Heart left ventricle (tissue), 16 donors: ENCODE data around the gene SYNE3. TPM values are rescaled to one million over a fixed set of nuclear protein-coding genes. Genes with fewer than 3 reads are reported as not detected.

ENCODE experiments used
- ATAC-seq, 4 donors: fragments of 200-7000 bp; cut with Tn5 transposase; one replicate each; pipeline ENCODE4 v1.9.1; 2020 to 2022; ENCODE audit warnings: moderate library complexity in 4 of 4, mild to moderate bottlenecking in 3 of 4, moderate number of reproducible peaks in 1 of 4
- DNase-seq, 5 donors: peaks; one replicate each; pipeline ENCODE4 v3.0.0-alpha.2; 2020
- H3K27ac ChIP-seq, 12 donors: fragments of 200-600 bp; sonication (generic) in 4 of 12; one replicate each; pipeline versions ENCODE4 v1.5.0 to v1.8.0; 2016 to 2022; ENCODE audit warnings: mild to moderate bottlenecking in 2 of 12
- H3K27me3 ChIP-seq, 9 donors: fragments of 200-600 bp; sonication (generic) in 2 of 9; one replicate each; pipeline versions ENCODE4 v1.5.1 to v1.8.0; 2016 to 2022; ENCODE audit warnings: mild to moderate bottlenecking in 3 of 9
- H3K36me3 ChIP-seq, 9 donors: fragments of 200-600 bp; sonication (generic) in 2 of 9; one replicate each; pipeline versions ENCODE4 v1.5.0 to v1.8.0; 2018 to 2022; ENCODE audit warnings: mild to moderate bottlenecking in 2 of 9
- H3K4me1 ChIP-seq, 12 donors: fragments of 200-600 bp; sonication (generic) in 4 of 12; one replicate each; pipeline versions ENCODE4 v1.5.0 to v1.8.0; 2016 to 2022; ENCODE audit warnings: mild to moderate bottlenecking in 3 of 12
- H3K4me3 ChIP-seq, 12 donors: fragments of 200-600 bp; sonication (generic) in 4 of 12; one replicate each; pipeline versions ENCODE4 v1.5.0 to v1.8.0; 2017 to 2022; ENCODE audit warnings: mild to moderate bottlenecking in 9 of 12, moderate library complexity in 4 of 12
- H3K9me3 ChIP-seq, 12 donors: fragments of 200-600 bp; sonication (generic) in 4 of 12; one replicate each; pipeline versions ENCODE4 v1.5.0 to v1.8.0; 2016 to 2022; ENCODE audit warnings: mild to moderate bottlenecking in 1 of 12
- CTCF ChIP-seq, 12 donors: fragments of 200-600 bp; sonication (generic) in 4 of 12; IDR thresholded peaks; one replicate each; pipeline versions ENCODE4 v1.5.0 to v1.8.0; 2018 to 2022; ENCODE audit warnings: antibody characterized with exemption in 12 of 12, mild to moderate bottlenecking in 5 of 12
- POLR2A ChIP-seq, 2 donors: fragments of 450-650 bp; IDR thresholded peaks; one replicate each; pipeline ENCODE4 v1.6.1; 2017; ENCODE audit warnings: antibody characterized with exemption in 2 of 2, mild to moderate bottlenecking in 2 of 2, moderate library complexity in 2 of 2
- WGBS, 4 donors: extraction: QIAGEN DNeasy Blood & Tissue Kit in 2 of 4; methylation state at CpG; one replicate each; pipeline versions ENCODE4 v1.1.5 to v1.1.7; 2013 to 2018; 5-methylcytosine and 5-hydroxymethylcytosine counted together
- intact Hi-C, 10 donors: fragments of 100-400 bp; cut with DNase I; formaldehyde crosslinking; loops; one replicate each; pipeline versions ENCODE4 v1.11.1 to v1.14.2; 2022
- polyA plus RNA-seq, 2 donors: library from polyadenylated mRNA; stranded (reverse); fragments of 200-250 nt; gene quantifications; one replicate each; pipeline ENCODE4 v1.2.3, GENCODE V29; 2013
- total RNA-seq, 9 donors: library from RNA; depleted of rRNA in 2 of 9; stranded (reverse); fragments of >200 nt in 2 of 9; fragmentation: NEBNext Ultra II Directional in 3 of 9; extraction: Animal tissue kit (Norgen Biotek cat#: 25700) in 3 of 9; gene quantifications; one replicate each; pipeline versions ENCODE4 v1.1.0 to v1.2.4, GENCODE V29; 2016 to 2023
- donor health status: ischemic (EF 13 %, LVEDD 7.1; RV severe dilation, severe dysfunction).
- donor health status: healthy with polysubstance abuse.
- donor health status: DM: no; HTN: yes; CAD: no.
- donor health status: DM: no; HTN: no; CAD: no.
- donor health status: ischemic (EF 25% LVEDD 6.9; RV normal size, moderate dysfunction).
- donor health status: ischemic (EF 25% LVEDD 5.7; RV mildly dilated, moderate dysfunction).
- donor health status: healthy.
- donor health status: DM: yes; HTN: yes; CAD: no.
- donor health status: ischemic (EF 35%, LVEDD 5.7; RV mildly dilated, moderate dysfunction).
- donor health status: nonischemic (EF 11% LVEDD 7.7; RV severe dilation, severe dysfunction).
- donor health status: DM: yes; HTN: yes; CAD: no.
- donor health status: PGD.
- donor health status: ischemic (EF 29% LVEDD 5.4; RV normal size, mild dysfunction).
- donor health status: nonischemic (EF 23%, LVEDD 6.1; RV moderate dilation, normal function).

SYNE3 gene
- total and polyA plus RNA-seq, 11 donors = 3.1 to 16.9 (median 8.0) TPM

- no peak for DNase-seq
- no peaks in the 10 kb centered on the region for H3K27me3 ChIP-seq
- WGBS, 4 donors = 90 to 97% (median 94%) methylated on average over 6 of the region's 6 CpGs
- peaks cover 0 to 67% (median 46%) of the 10 kb centered on the region in 12 donors for H3K4me1 ChIP-seq
- H3K4me3 ChIP-seq = no peak overlapping the region
- intact Hi-C loops = no loop called here
- H3K36me3 ChIP-seq = peaks cover 0 to 13% (median 8%) of the 10 kb centered on the region in 9 donors
- TF ChIP-seq CTCF (IDR thresholded peaks at IDR 0.05) (no peak), POLR2A (IDR thresholded peaks at IDR 0.05) (no peak)
- ATAC-seq = no peak
- no peaks in the 10 kb centered on the region for H3K9me3 ChIP-seq
- H3K27ac ChIP-seq = no peak overlapping the region
These were observed 23.9 kb upstream of the SYNE3 start for GRCh38 chr14:95540236-95540855.

GRCh38 chr14:95538801-95539509 lies 22.5 kb upstream of the SYNE3 start:
- Histone ChIP-seq H3K27ac (peak overlapping the region in 2 of 12 donors; percentile 9 to 72), H3K4me3 (no peak overlapping the region), H3K4me1 (peaks cover 0 to 57% (median 35%) of the 10 kb centered on the region in 12 donors), H3K9me3 (no peaks in the 10 kb centered on the region), H3K36me3 (peaks cover 0 to 3% (median under 1%) of the 10 kb centered on the region in 9 donors), H3K27me3 (no peaks in the 10 kb centered on the region)
- ATAC-seq = no peak
- WGBS, 4 donors = 88 to 93% (median 92%) methylated on average over 14 of the region's 14 CpGs
- no peak for DNase-seq
- intact Hi-C loops = loop anchor here in 3 of 10 donors (5.0 to 10.0 kb wide), 2 partner anchors 447 to 826 kb away; partner anchors contain the start of genes ATG2B (in 2 of the 3) and GSKIP (in 2 of the 3)
- no peak for TF ChIP-seq POLR2A (IDR thresholded peaks at IDR 0.05)
- TF ChIP-seq CTCF (IDR thresholded peaks at IDR 0.05) = no peak

GRCh38 chr14:95537298-95538089 lies 21.0 kb upstream of the SYNE3 start:
- DNase-seq = no peak
- no peak for ATAC-seq
- no peaks in the 10 kb centered on the region for H3K27me3 ChIP-seq
- peaks cover 5 to 66% (median 49%) of the 10 kb centered on the region in 12 donors for H3K4me1 ChIP-seq
- peak overlapping the region in 11 of 12 donors; percentile 41 to 89 (median 72) for H3K27ac ChIP-seq
- intact Hi-C loops = loop anchor here in 3 of 10 donors (5.0 to 10.0 kb wide), 2 partner anchors 445 to 827 kb away; partner anchors contain the start of genes ATG2B (in 2 of the 3) and GSKIP (in 2 of the 3)
- peaks cover 0 to 4% (median 0%) of the 10 kb centered on the region in 9 donors for H3K36me3 ChIP-seq
- TF ChIP-seq POLR2A (IDR thresholded peaks at IDR 0.05) (no peak), CTCF (IDR thresholded peaks at IDR 0.05) (no peak)
- no peaks in the 10 kb centered on the region for H3K9me3 ChIP-seq
- peak overlapping the region in 7 of 12 donors; percentile 69 to 99 (median 91) for H3K4me3 ChIP-seq
- WGBS, 4 donors = 39 to 53% (median 45%) methylated on average over 9 of the region's 9 CpGs
